ENCODE measurements around the gene SNAPC3.

SNAPC3 gene

GRCh38 chr9:15373881-15374280, 48.8 kb upstream of the SNAPC3 start (continued):
- no peak for TF ChIP-seq PRDM2 (tag by site-specific recombination; IDR thresholded peaks at IDR 0.05; ENCODE audit: borderline replicate concordance)
- TF ChIP-seq ZNF292 (tag by site-specific recombination; IDR thresholded peaks at IDR 0.05; ENCODE audit: borderline replicate concordance, low read depth) = no peak

- no peak for TF ChIP-seq KLF8 (tag by site-specific recombination; IDR thresholded peaks at IDR 0.05)
- no peak for TF ChIP-seq INSM2 (tag by site-specific recombination; IDR thresholded peaks at IDR 0.05)
- TF ChIP-seq ZNF211 (tag by site-specific recombination; IDR thresholded peaks at IDR 0.05; ENCODE audit: low read depth) = no peak
- TF ChIP-seq ZNF362 (tag by site-specific recombination; IDR thresholded peaks at IDR 0.05) = no peak
- TF ChIP-seq ZNF488 (tag by site-specific recombination; IDR thresholded peaks at IDR 0.05) = no peak
- no peak for TF ChIP-seq ZBTB49 (tag by site-specific recombination; IDR thresholded peaks at IDR 0.05; ENCODE audit: low read depth)
- no peak for TF ChIP-seq ZNF221 (tag by site-specific recombination; IDR thresholded peaks at IDR 0.05; ENCODE audit: borderline replicate concordance)
- TF ChIP-seq ZNF391 (tag by site-specific recombination; IDR thresholded peaks at IDR 0.05; ENCODE audit: borderline replicate concordance, low read depth) = no peak
- no peak for TF ChIP-seq ZNF274 (IDR thresholded peaks at IDR 0.05; ENCODE audit: low read length)
- TF ChIP-seq ZNF274 (tag by site-specific recombination; IDR thresholded peaks at IDR 0.05; ENCODE audit: borderline replicate concordance) = no peak
- TF ChIP-seq ZNF2 (tag by site-specific recombination; IDR thresholded peaks at IDR 0.05) = no peak
- no peak for TF ChIP-seq ZNF175 (tag by site-specific recombination; IDR thresholded peaks at IDR 0.05)
- no peak overlapping the region for H3K27ac ChIP-seq (ENCODE audit: extremely low read depth, low read depth, low read length)
- POLR2A ChIA-PET = interaction anchor here (0.6 kb wide), 1 partner anchor 10 kb away, joined by 6 read pairs; no protein-coding TSS in a partner anchor
- no peaks in the 10 kb centered on the region for H3K9me3 ChIP-seq (ENCODE audit: control insufficient read depth, insufficient read depth, low read depth, low read length)
- H3K4me1 ChIP-seq (ENCODE audit: control insufficient read depth, insufficient read depth, low read length) = no peaks in the 10 kb centered on the region
- no peaks in the 10 kb centered on the region for H3K36me3 ChIP-seq (ENCODE audit: control insufficient read depth in 2 of 2, insufficient read depth in 1 of 2, low read length in 2 of 2)
- no peak overlapping the region for H3K4me3 ChIP-seq (ENCODE audit: low read depth, low read length)
- CTCF ChIA-PET = interaction anchor here (0.6 kb wide), 1 partner anchor 142 kb away, joined by 3 read pairs; no protein-coding TSS in a partner anchor
Observed at GRCh38 chr9:15374310-15374709, 48.4 kb upstream of the SNAPC3 start.
